Hematopoietic multipotent progenitor cell treated with erythropoietin and hydrocortisone succinate and interleukin-3 and kit ligand, for 4 days (in vitro differentiated cells): Measurements from ENCODE around the gene ASAP2.

ENCODE experiments used
- DNase-seq: peaks from one replicate; pipeline ENCODE4 v3.0.0-alpha.2; 2015

Gene ASAP2

GRCh38 chr2:9205963-9206948, at the start of gene ASAP2:
Gene ASAP2 (plus strand): TSS chr2:9206812. CDS start chr2:9207105, 293 bp downstream.
- peak; percentile 77 for DNase-seq

GRCh38 chr2:9158786-9159779, 47.5 kb upstream of the ASAP2 start:
- no peak for DNase-seq

GRCh38 chr2:9160732-9161131, 45.9 kb upstream of the ASAP2 start:
- no peak for DNase-seq

- no peak for DNase-seq
Observed at GRCh38 chr2:9162841-9163240, 43.8 kb upstream of the ASAP2 start.

GRCh38 chr2:9163306-9164111, 43.1 kb upstream of the ASAP2 start:
- no peak for DNase-seq

- DNase-seq = no peak
Observed at GRCh38 chr2:9164112-9164608, 42.5 kb upstream of the ASAP2 start.

GRCh38 chr2:9165625-9166024, 41.0 kb upstream of the ASAP2 start:
- no peak for DNase-seq

- no peak for DNase-seq
Observed at GRCh38 chr2:9166579-9167377, 39.8 kb upstream of the ASAP2 start.

- DNase-seq = no peak
Observed at GRCh38 chr2:9167718-9168657, 38.6 kb upstream of the ASAP2 start.

- DNase-seq = peak; percentile 68
Observed at GRCh38 chr2:9168821-9169221, 37.8 kb upstream of the ASAP2 start.

- DNase-seq = peak; percentile 72
Observed at GRCh38 chr2:9169349-9170107, 37.1 kb upstream of the ASAP2 start.

- DNase-seq = peak; percentile 85
Observed at GRCh38 chr2:9170458-9171130, 36.0 kb upstream of the ASAP2 start.

GRCh38 chr2:9174771-9175437, 31.7 kb upstream of the ASAP2 start:
- DNase-seq = peak; percentile 55

- no peak for DNase-seq
Observed at GRCh38 chr2:9178110-9178903, 28.3 kb upstream of the ASAP2 start.

GRCh38 chr2:9178904-9179571, 27.6 kb upstream of the ASAP2 start:
- DNase-seq = no peak

- DNase-seq = no peak
Observed at GRCh38 chr2:9179572-9180201, 26.9 kb upstream of the ASAP2 start.
